GM23338 (cell line): ENCODE data around the gene PBX3. TPM values are rescaled to one million over a fixed set of nuclear protein-coding genes. Genes with fewer than 3 reads are reported as not detected.

Experiments
- ATAC-seq: fragments of 200-7000 bp; cut with Tn5 transposase; 3 replicates; pipeline ENCODE4 v1.9.1; 2020
- DNase-seq: peaks from one replicate; pipeline ENCODE4 v3.0.0-alpha.2; 2015; ENCODE audit warnings: low spot score
- H2AFZ ChIP-seq: fragments of 200-600 bp; sonication (generic); 2 replicates; pipeline ENCODE4 v1.8.0; 2016; ENCODE audit warnings: antibody characterized with exemption, mild to moderate bottlenecking, moderate library complexity
- H3F3A ChIP-seq: fragments of 200-600 bp; sonication (generic); replicated peaks from 2 replicates; pipeline ENCODE4 v1.8.0; 2017; ENCODE audit warnings: antibody characterized with exemption, mixed run types, low read depth
- H3K27ac ChIP-seq: fragments of 200-600 bp; sonication (generic); 2 replicates; pipeline ENCODE4 v1.6.1; 2016; ENCODE audit warnings: low read depth
- H3K27me3 ChIP-seq: fragments of 200-600 bp; sonication (generic); 2 replicates; pipeline ENCODE4 v1.8.0; 2016; ENCODE audit warnings: mild to moderate bottlenecking, mixed run types, moderate library complexity; ENCODE audit not compliant: insufficient read depth
- H3K36me3 ChIP-seq: fragments of 200-600 bp; sonication (generic); 2 replicates; pipeline ENCODE4 v1.8.0; 2016; ENCODE audit warnings: mild to moderate bottlenecking; ENCODE audit not compliant: insufficient read depth
- H3K4me1 ChIP-seq: fragments of 200-600 bp; sonication (generic); 2 replicates; pipeline ENCODE4 v1.8.0; 2016; ENCODE audit warnings: mild to moderate bottlenecking, moderate library complexity; ENCODE audit not compliant: insufficient read depth
- H3K4me2 ChIP-seq: fragments of 200-600 bp; sonication (generic); 2 replicates; pipeline ENCODE4 v1.7.1; 2017; ENCODE audit warnings: mixed run types
- H3K4me3 ChIP-seq: fragments of 200-600 bp; sonication (generic); 2 replicates; pipeline ENCODE4 v1.6.1; 2016; ENCODE audit warnings: mixed run types
- H3K79me2 ChIP-seq: fragments of 200-600 bp; sonication (generic); replicated peaks from 2 replicates; pipeline ENCODE4 v1.8.0; 2017; ENCODE audit warnings: mild to moderate bottlenecking; ENCODE audit not compliant: insufficient read depth
- H3K9me2 ChIP-seq: fragments of 200-600 bp; sonication (generic); 2 replicates; pipeline ENCODE4 v1.8.0; 2017; ENCODE audit not compliant: insufficient read depth
- H4K20me1 ChIP-seq: fragments of 200-600 bp; sonication (generic); replicated peaks from 2 replicates; pipeline ENCODE4 v1.8.0; 2017; ENCODE audit warnings: mild to moderate bottlenecking; ENCODE audit not compliant: insufficient read depth
- H3K27ac Mint-ChIP-seq: 2 replicates; pipeline ENCODE4 v1.8.0; 2020; ENCODE audit warnings: inconsistent platforms, mild to moderate bottlenecking, moderate library complexity, mixed read lengths
- H3K27me3 Mint-ChIP-seq: 3 replicates; pipeline ENCODE4 v1.8.0; 2022; ENCODE audit warnings: low read depth, mild to moderate bottlenecking, moderate library complexity, mixed read lengths, inconsistent platforms; ENCODE audit not compliant: insufficient read depth, poor library complexity
- H3K36me3 Mint-ChIP-seq: 3 replicates; pipeline ENCODE4 v1.8.0; 2021; ENCODE audit warnings: low read depth, mild to moderate bottlenecking, inconsistent platforms, moderate library complexity, mixed read lengths
- H3K4me1 Mint-ChIP-seq: 3 replicates; pipeline ENCODE4 v1.8.0; 2020; ENCODE audit warnings: mild to moderate bottlenecking, inconsistent platforms, mixed read lengths
- H3K4me3 Mint-ChIP-seq: 3 replicates; pipeline ENCODE4 v1.8.0; 2021; ENCODE audit warnings: moderate library complexity, mild to moderate bottlenecking, inconsistent platforms, mixed read lengths
- H3K9me3 Mint-ChIP-seq: 3 replicates; pipeline ENCODE4 v1.8.0; 2020; ENCODE audit warnings: moderate library complexity, mild to moderate bottlenecking, inconsistent platforms, mixed read lengths
- CTCF ChIP-seq, 2 experiments: fragments of 200-600 bp in 1 of 2; sonication (generic) in 1 of 2; conservative IDR thresholded peaks; 2 replicates each; pipeline versions ENCODE4 v1.5.1 to v1.6.1; 2016 to 2017; ENCODE audit warnings: antibody characterized with exemption in 2 of 2, low read depth in 2 of 2, mild to moderate bottlenecking in 2 of 2, moderate library complexity in 1 of 2
- JUNB ChIP-seq: IDR thresholded peaks from one replicate; pipeline ENCODE4 v1.6.1; 2016; ENCODE audit warnings: antibody characterized with exemption; ENCODE audit not compliant: unreplicated experiment
- POLR2AphosphoS5 ChIP-seq: IDR thresholded peaks from 2 replicates; pipeline ENCODE4 v1.6.1; 2016; ENCODE audit warnings: antibody characterized with exemption, low read depth
- STAT1 ChIP-seq: IDR thresholded peaks from one replicate; pipeline ENCODE4 v1.6.1; 2016; ENCODE audit warnings: antibody characterized with exemption; ENCODE audit not compliant: unreplicated experiment
- ZNF114 ChIP-seq: fragments of 250-450 bp; sonication (Bioruptor Pico); IDR thresholded peaks from 2 replicates; pipeline ENCODE4 v1.5.0; 2020; ENCODE audit warnings: mild to moderate bottlenecking, moderate library complexity
- ZNF462 ChIP-seq: fragments of 250-450 bp; sonication (Bioruptor Pico); IDR thresholded peaks from 2 replicates; pipeline ENCODE4 v1.5.0; 2020; ENCODE audit warnings: mild to moderate bottlenecking, moderate library complexity
- polyA plus RNA-seq: library from polyadenylated mRNA; unstranded; fragments of >200 nt; fragmentation: Nextera tagmentation; extraction: Ambion mirVana; gene quantifications from 2 replicates; pipeline ENCODE4 v1.2.1, GENCODE V29; 2016
- total RNA-seq: library from RNA; depleted of rRNA; stranded (reverse); fragments of >200 nt; shearing (Covaris generic); gene quantifications from 2 replicates; pipeline ENCODE4 v1.2.3, GENCODE V29; 2014
- TF ChIP-seq, protein P1 (sequence below): IDR thresholded peaks from 2 replicates; pipeline ENCODE4 v1.6.1; 2016; ENCODE audit warnings: antibody characterized with exemption

PBX3 gene
- total and polyA plus RNA-seq, 2 experiments from 2014 or later = 28.9 to 50.5 TPM

GRCh38 chr9:125910286-125910685 lies 163.1 kb downstream of the PBX3 start:
- Histone ChIP-seq H3K4me1 (peaks cover 31% of the 10 kb centered on the region), H3K36me3 (no peaks in the 10 kb centered on the region), H3K9me2 (no peaks in the 10 kb centered on the region), H3K4me3 (no peak overlapping the region), H3F3A (no peaks in the 10 kb centered on the region), H3K4me2 (no peak overlapping the region), H2AFZ (no peak overlapping the region), H3K27me3 (no peaks in the 10 kb centered on the region), H3K79me2 (peaks cover 49% of the 10 kb centered on the region), H4K20me1 (no peaks in the 10 kb centered on the region), H3K27ac (no peak overlapping the region)
- no peaks in the 10 kb centered on the region for H3K36me3 Mint-ChIP-seq
- no peak overlapping the region for H3K27ac Mint-ChIP-seq
- peaks cover 55% of the 10 kb centered on the region for H3K4me1 Mint-ChIP-seq
- H3K9me3 Mint-ChIP-seq = no peaks in the 10 kb centered on the region
- H3K27me3 Mint-ChIP-seq = no peaks in the 10 kb centered on the region
- no peak overlapping the region for H3K4me3 Mint-ChIP-seq
- no peak for TF ChIP-seq STAT1
- ATAC-seq (no peak), DNase-seq (no peak)

- no peak overlapping the region for H3K4me3 Mint-ChIP-seq
- no peak overlapping the region for H3K4me2 ChIP-seq
- no peaks in the 10 kb centered on the region for H3K36me3 Mint-ChIP-seq
- no peaks in the 10 kb centered on the region for H3K27me3 ChIP-seq
- no peak overlapping the region for H3K4me3 ChIP-seq
- H3K27ac Mint-ChIP-seq = no peak overlapping the region
- H3K4me1 Mint-ChIP-seq = peaks cover 54% of the 10 kb centered on the region
- no peak for DNase-seq
- H3K27ac ChIP-seq = no peak overlapping the region
- H2AFZ ChIP-seq = no peak overlapping the region
- H3K27me3 Mint-ChIP-seq = no peaks in the 10 kb centered on the region
- H3F3A ChIP-seq = no peaks in the 10 kb centered on the region
- H3K9me3 Mint-ChIP-seq = no peaks in the 10 kb centered on the region
- TF ChIP-seq ZNF114 (CRISPR knock-in tag) (no peak), ZNF462 (CRISPR knock-in tag) (no peak), POLR2AphosphoS5 (no peak), JUNB (no peak), CTCF (conservative IDR thresholded peaks at IDR 0.05; ENCODE audit: low read depth in 2 of 2) (no peak)
- TF ChIP-seq, protein P1, sequence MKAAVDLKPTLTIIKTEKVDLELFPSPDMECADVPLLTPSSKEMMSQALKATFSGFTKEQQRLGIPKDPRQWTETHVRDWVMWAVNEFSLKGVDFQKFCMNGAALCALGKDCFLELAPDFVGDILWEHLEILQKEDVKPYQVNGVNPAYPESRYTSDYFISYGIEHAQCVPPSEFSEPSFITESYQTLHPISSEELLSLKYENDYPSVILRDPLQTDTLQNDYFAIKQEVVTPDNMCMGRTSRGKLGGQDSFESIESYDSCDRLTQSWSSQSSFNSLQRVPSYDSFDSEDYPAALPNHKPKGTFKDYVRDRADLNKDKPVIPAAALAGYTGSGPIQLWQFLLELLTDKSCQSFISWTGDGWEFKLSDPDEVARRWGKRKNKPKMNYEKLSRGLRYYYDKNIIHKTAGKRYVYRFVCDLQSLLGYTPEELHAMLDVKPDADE = no peak
- peaks cover 31% of the 10 kb centered on the region for H3K4me1 ChIP-seq
- H3K9me2 ChIP-seq = no peaks in the 10 kb centered on the region
- H3K36me3 ChIP-seq = no peaks in the 10 kb centered on the region
- ATAC-seq = peak; percentile 55
- no peaks in the 10 kb centered on the region for H4K20me1 ChIP-seq
- H3K79me2 ChIP-seq = peaks cover 37% of the 10 kb centered on the region
Observed at GRCh38 chr9:125911861-125912644, 164.9 kb downstream of the PBX3 start.
